Stimulated activated CD4-positive, alpha-beta T cell treated with anti-CD3 and anti-CD28 coated beads, Interleukin-4, amount 100 ng/mL, for 48 hours (primary cell): ENCODE data around the gene TAGLN3.

Experiments used
- DNase-seq, 2 donors: peaks; one replicate each; pipeline ENCODE4 v3.0.0-alpha.2; 2020; ENCODE audit warnings: low read depth in 2 of 2

Gene TAGLN3

DNA sequence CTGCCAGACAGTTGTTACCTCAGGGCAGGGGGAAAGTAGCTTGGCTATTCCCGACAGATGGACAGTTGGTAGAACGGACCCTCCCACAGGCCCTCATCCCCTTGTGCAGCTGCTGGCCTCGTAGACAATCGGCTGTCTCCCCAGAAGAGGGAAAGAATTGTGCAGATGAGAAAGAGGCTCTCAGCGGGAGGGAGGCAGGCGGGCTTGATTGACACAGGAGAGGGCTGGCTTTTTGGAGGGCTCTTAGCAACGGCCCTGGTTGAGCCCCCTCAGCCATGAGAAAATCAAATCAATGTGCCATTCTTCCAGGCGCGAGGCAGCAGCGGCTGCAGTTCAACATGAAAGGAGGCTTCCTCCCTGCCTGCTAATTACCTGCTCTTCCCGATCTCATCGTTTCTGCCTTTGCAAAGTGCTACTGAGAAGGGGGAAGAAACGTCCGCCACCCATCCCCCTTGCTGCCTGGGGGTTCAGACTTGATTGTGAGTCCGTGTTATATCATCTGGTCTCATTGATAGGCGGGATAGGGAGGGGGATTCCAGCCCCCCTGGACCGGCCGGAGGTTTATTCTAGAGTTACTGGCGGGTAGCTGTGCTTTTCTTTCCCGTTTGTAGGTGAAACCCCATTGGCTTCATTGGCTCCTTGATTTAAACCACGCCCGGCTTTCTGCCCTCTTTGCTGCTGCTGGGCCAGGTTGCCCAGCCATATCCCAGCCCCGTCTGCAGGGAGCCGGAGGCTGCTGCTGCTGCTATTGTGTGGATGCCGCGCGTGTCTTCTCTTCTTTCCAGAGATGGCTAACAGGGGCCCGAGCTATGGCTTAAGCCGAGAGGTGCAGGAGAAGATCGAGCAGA lies at the start of gene TAGLN3:
TSS of gene TAGLN3 (plus strand) at position 287 of the 848 bp plus-strand sequence. CDS start at position 788, 501 bp downstream.
- no peak for DNase-seq

DNA sequence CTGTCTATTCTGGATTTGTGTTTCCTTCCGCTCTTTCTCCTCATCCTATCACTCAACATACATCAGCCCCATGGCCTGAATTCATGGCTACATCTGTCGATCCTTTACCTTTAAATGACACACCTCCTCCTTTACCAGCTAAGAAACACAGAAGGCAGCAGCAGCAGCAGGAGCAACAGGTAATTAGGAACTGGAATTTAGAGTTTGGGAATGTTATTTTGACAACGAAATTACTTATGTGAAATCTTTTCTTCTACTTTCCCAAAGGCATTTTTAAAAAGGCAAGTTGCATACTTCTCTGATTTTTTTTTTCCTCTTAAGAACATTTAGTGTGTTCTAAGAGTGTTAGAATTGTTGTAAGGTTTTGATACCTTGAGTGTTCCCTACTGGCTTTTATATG lies 49.0 kb upstream of the TAGLN3 start:
- no peak for DNase-seq

GRCh38 chr3:111951032-111951431 lies 47.7 kb upstream of the TAGLN3 start:
- DNase-seq = no peak

- no peak for DNase-seq
These were observed 46.6 kb upstream of the TAGLN3 start for GRCh38 chr3:111952086-111952485.

- no peak for DNase-seq
These were observed 45.8 kb upstream of the TAGLN3 start for GRCh38 chr3:111952866-111953450.

- DNase-seq = no peak
These were observed 44.3 kb upstream of the TAGLN3 start for GRCh38 chr3:111954228-111954990.

DNA sequence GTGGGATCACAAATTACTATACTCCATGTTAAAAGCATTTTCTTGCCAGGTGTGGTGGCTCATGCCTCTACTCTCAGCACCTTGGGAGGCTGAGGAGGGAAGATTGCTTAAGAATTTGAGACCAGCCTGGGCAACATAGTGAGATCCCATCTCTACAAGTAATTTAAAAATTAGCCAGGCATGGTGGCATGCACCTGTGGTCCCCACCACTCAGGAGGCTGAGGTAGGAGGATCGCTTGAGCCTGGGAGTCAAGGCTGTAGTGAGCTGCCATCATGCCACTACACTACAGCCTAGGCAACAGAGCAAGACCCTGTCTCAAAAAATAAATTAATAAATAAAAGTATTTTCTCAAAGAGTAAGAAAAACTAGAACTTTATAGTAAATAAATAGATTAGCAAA lies 42.8 kb upstream of the TAGLN3 start:
- DNase-seq = no peak

- no peak for DNase-seq
These were observed 42.3 kb upstream of the TAGLN3 start for GRCh38 chr3:111956449-111956848.

GRCh38 chr3:111956995-111957734 lies 41.6 kb upstream of the TAGLN3 start:
- no peak for DNase-seq

DNA sequence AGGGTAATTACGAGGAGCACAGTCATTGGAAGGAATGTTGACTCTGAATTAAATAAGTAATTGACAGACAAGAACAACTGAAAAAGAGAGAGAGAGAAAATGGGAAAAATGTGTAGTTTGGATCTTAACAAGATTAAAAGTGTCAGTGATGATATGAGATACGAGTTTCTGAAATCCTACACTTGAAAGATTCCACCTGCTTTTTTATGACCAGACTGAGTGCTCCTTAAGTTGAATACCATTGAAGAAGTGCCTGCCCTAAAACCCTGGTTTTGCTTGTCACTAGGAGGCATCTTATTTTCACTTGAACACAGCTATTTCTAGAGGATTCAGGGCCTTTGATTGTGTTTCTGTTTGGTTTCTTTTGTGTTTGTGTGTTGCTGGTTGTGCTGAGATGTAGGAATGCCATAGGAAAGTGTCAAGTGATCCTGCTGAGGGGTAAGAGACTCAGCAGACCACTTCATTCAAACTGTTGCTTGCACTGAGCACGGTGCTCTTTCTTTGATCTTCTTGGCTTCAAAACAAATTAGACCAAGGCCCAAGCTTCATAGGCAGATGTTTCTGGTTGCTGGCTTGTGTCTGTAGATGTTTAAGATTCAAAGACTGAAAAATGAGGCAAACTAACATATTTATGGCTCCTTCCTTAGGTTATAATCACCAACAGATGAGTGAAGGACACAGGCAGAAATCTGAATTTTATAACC lies 37.1 kb upstream of the TAGLN3 start:
- no peak for DNase-seq

- DNase-seq = no peak
These were observed 35.3 kb upstream of the TAGLN3 start for GRCh38 chr3:111963424-111963823.

DNA sequence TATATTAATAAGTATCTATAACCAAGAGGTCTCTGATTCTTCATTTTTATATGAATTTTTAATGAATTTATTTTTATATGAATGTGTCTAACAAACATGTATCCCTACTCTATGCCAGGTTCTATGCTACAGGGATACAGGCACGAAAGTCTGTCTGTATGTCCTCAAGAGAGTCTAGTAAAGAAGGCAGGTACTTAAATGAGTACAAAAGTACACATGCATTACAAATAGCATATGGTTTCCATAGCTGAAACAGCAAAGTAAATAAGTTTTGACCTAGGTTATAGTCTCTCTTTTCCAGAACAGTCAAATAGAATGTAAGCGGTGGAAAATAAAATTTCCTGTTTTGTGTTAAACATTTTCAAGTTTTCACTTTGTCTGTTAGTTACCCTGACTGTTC lies 33.2 kb upstream of the TAGLN3 start:
- no peak for DNase-seq

DNA sequence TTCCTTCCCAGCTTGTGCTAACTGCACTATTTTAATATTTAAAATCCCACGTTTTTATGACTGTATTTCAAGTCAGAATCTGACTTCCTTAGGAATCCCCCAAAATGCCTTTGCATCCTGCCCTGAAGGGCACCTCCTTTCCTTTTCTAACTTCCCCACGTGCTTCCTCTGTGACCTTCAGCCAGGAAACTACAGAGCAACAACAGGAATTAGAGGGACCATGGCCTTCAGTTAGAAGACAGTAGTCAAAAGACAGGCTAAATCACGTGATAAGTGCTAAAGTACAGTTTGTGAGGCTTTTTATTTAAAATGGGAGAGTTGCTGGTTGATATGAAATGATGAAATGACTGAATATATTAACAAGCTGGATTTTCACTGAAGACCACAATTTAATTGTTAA lies 31.7 kb upstream of the TAGLN3 start:
- no peak for DNase-seq

- peak; percentile 78 to 81 for DNase-seq
These were observed 31.0 kb upstream of the TAGLN3 start for GRCh38 chr3:111967651-111968274.

- DNase-seq = no peak
These were observed 30.2 kb upstream of the TAGLN3 start for GRCh38 chr3:111968319-111969054.

DNA sequence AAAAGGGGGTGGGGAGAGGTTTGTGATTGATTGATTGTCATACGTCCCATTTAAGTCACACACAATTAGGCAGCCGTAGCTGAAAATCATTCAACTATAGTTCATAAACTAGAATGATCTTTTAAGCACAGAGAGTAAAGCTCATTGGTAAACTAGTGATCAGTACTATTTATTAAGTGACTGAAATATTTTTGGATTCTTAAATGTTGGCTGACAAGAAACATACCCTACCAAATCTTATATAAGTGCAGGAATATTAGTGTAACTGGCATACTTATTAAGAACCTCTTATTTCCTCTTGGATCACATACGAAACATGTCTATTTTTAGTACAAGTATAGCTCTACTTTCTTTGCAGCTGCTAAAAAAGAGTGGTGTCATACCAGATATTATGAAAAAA lies 28.3 kb upstream of the TAGLN3 start:
- no peak for DNase-seq

DNA sequence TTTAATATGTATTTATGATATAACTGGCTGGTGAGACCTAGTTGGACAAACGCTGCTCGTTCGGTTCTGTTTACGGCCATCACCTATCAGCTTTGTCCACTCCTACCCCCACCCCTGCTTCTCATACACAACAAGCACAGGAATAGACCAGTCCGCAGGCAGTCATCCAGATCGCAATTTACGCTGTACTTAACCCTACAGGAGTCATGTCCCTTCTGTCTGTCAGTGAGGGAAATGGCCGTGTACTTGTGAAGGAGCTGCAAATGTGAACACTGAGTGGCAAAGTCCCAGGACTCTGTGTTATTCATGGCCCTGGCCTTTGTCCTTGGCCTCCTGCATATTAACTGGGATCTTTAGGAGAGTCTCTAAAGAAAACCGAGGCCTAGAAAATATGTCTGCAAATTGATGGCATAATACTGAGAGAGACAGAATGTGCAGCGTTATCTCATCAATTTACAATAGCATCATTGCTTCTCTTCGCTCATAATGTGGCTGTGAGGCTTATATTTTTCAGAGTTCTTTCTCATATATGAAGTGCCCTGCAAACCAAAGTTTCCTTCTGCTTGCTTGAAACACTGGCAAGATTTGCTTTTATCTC lies 27.1 kb upstream of the TAGLN3 start:
- DNase-seq = no peak

GRCh38 chr3:111972891-111973290 lies 25.8 kb upstream of the TAGLN3 start:
- DNase-seq = no peak

- DNase-seq = no peak
These were observed 23.6 kb upstream of the TAGLN3 start for GRCh38 chr3:111975131-111975530.

DNA sequence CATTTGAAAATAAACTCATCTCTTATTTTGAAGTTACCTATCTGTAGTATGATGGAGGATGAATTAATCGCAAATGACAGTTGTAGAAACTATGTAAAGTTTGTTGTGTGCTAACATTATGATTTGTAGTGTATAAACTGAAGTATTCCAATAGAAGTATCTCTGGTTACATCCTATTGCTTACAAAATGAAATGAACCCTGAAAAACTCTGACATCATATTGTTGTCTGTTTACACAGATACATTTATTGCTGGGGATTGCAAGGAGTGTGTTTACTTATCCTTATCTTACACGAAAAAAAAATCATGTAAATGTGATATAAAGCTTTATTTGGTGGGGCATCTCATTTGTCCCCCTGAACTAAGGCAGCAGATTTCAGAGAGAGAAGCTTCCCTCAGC lies 22.5 kb upstream of the TAGLN3 start:
- no peak for DNase-seq
